Diencephalon (tissue), 1 donor: ENCODE data around the gene RBM3. TPM values are rescaled to one million over a fixed set of nuclear protein-coding genes. Genes with fewer than 3 reads are reported as not detected.

ENCODE experiments used
- small RNA-seq: library from RNA; depleted of rRNA; stranded (forward); fragments of <200 nt; gene quantifications from one replicate; pipeline ENCODE3, GENCODE V24; 2014
- total RNA-seq: library from RNA; depleted of rRNA; stranded (reverse); fragments of >200 nt; gene quantifications from one replicate; pipeline ENCODE4 v1.2.3, GENCODE V29; 2014

Gene RBM3
- total RNA-seq, result 137 TPM

DNA sequence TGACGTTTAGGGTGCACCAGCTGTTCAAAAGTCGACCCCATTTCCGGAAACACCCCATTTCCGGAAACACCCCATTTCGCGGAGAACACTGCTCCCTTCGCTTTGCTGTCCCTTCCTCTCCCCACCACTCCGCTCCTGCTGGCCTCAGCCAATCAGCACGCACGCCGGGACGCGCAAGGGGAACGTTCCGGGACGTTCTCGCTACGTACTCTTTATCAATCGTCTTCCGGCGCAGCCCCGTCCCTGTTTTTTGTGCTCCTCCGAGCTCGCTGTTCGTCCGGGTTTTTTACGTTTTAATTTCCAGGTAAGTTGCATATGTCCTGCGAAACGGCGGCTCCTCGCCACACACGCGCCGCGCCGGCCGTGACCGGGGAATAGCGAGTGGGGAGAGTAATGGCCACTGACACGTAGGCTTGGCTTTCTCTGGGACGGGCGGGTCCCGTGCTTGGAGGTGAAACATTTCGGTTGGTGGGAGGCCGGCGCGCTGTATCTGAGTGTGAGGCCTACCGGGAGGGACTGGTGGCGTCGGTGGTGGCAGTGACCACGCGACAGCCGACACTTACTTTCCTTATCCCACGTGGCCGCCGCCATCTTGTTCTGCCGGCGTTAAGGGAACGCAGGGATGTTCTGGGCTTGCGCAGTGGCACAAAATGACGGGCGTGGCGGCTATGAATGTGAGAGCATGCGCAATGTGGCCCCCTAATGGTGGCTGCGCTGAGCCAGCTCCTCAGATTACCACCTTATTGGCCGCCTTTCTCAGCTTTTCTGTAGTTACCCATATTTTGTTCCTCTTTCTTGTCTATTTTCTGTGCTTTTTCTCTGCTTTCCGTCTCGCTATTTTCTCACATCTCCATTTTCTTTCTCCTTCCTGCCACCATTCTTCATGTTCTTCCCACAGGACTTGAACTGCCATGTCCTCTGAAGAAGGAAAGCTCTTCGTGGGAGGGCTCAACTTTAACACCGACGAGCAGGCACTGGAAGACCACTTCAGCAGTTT lies at the start of gene RBM3:
RBM3 (plus strand) TSS at position 215 of the 997 bp plus-strand sequence; CDS start at position 912, 697 bp downstream.

DNA sequence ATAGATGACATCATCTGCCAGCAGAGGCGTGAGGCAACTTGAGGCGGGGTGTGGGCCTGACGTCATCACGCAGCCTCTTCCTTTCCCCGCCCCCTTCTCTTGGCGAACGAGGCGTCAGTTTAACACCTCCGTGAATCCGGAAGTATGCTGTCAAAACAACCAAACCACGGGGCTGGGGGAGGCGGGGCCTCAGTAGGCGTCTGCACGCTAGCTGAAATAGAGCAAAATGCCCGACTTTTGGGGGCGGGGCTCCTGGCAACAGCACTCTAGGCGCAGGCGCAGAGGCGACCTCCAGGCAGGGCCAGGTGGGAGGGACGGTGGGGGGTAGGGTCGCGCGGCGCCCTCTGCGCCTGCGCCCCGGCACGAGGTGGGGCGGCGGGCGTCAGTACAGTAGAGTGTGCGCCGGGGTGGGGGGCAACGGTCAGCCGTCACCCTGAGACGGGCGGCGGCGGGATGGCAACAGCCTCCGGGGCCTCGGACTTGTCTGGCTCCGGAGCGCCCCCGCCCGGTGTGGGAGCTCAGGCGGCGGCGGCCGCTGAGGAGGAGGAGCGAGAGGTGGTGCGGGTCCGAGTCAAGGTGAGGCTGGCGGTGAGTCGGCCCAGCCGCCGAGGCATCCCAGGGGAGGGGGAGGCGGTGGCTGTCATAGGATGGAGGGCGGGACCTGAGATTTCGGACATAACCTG lies 34.8 kb upstream of the RBM3 start, which contains the start of gene TBC1D25:
TBC1D25 (plus strand) TSS at position 370 of the 683 bp plus-strand sequence; CDS start at position 454, 84 bp downstream.

DNA sequence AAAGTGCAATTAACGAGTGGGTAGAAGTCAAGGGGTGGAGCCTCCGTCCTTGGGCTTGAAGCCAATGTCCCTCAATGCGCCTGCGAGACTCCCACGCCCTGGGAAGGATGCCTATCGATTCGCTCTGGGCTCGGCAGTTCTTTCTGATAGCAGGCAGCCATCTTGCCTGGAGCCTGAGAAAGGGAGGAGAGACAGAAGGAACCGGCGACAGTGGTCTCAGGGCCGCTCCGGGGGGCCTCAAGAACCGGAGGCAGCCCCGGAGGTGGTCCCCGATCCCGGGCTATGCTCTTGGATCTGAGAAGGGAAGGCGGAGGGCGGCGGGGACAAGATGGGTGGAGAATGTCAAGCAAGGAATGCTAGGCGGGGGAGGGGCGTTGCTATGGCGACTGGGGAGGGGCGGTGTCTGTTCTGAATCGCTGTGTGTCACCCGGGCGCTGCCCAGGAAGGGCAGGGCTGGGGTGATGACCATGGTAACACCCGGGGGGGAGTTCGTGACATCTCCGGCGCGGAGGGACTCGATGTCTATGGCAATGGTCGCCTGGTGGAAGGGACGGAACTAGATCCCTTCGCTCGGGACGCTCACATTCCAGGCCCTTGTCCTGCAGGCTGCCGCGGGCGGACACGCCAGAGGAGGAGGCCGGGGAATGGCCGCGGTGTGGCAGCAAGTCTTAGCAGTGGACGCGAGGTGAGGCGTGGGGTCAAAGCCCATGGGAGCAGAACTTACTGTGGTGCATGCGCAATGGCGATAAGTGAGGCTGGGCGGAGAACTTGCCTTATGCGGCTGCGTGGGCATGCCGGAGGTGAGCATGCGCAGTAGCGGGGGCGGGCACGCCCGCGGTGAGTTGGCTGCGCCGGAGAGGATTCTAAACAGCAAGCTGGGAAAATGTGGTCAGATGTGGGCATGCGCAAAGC lies 23.3 kb downstream of the RBM3 start, which contains the start of gene WDR13:
WDR13 (plus strand) TSS at position 140 of the 912 bp plus-strand sequence; CDS start at position 645, 505 bp downstream.

Small RNA genes within 50 kb of the gene (small RNA-seq; reads per million reads assigned to genes)
- gene MRPL32P1, result not detected

Other genes with a start within 250 kb of the RBM3 start
- not detected for gene SSX3, start 217.8 kb upstream of the RBM3 start, total RNA-seq
- not detected for gene SSX4, start 190.9 kb upstream of the RBM3 start, total RNA-seq
- not detected for gene SSX4B, start 162.5 kb upstream of the RBM3 start, total RNA-seq
- gene SLC38A5, start 104.2 kb upstream of the RBM3 start, total RNA-seq, result 36.7 TPM
- gene FTSJ1, start 98.3 kb upstream of the RBM3 start, total RNA-seq, result 32.3 TPM
- gene PORCN, start 65.5 kb upstream of the RBM3 start, total RNA-seq, result 9.7 TPM
- gene EBP, start 52.7 kb upstream of the RBM3 start, total RNA-seq, result 43.6 TPM
- 7.4 TPM for gene TBC1D25, start 34.8 kb upstream of the RBM3 start, total RNA-seq
- gene WDR13, start 23.0 kb downstream of the RBM3 start, total RNA-seq, result 57.0 TPM
- gene WAS, start 109.3 kb downstream of the RBM3 start, total RNA-seq, result 0.69 TPM
- 3.0 TPM for gene SUV39H1, start 122.2 kb downstream of the RBM3 start, total RNA-seq
- not detected for gene GLOD5, start 187.3 kb downstream of the RBM3 start, total RNA-seq
- not detected for gene GATA1, start 212.1 kb downstream of the RBM3 start, total RNA-seq
- gene HDAC6, start 227.6 kb downstream of the RBM3 start, total RNA-seq, result 87.2 TPM